Stimulated activated CD8-positive, alpha-beta memory T cell treated with anti-CD3 and anti-CD28 coated beads, Interleukin-7, amount 100 ng/mL, for 48 hours (primary cell): ENCODE measurements around the gene MRPS9.
A peak's percentile ranks its signal among the peaks of the same experiment; 100 is the strongest.

ENCODE experiments used
- DNase-seq, 2 donors: peaks; one replicate each; pipeline ENCODE4 v3.0.0-alpha.2; 2020; ENCODE audit warnings: low read depth in 1 of 2; ENCODE audit errors: extremely low read depth in 1 of 2

The MRPS9 gene

GRCh38 chr2:105037572-105038382 is at the start of gene MRPS9:
Gene MRPS9 (plus strand): TSS chr2:105038069. CDS start chr2:105038093, 24 bp downstream.
- peak; percentile 94 to 97 for DNase-seq

GRCh38 chr2:105005181-105005951 is 32.5 kb upstream of the MRPS9 start:
- DNase-seq: no peak

GRCh38 chr2:105007367-105007766 is 30.5 kb upstream of the MRPS9 start:
- DNase-seq: no peak

- no peak for DNase-seq
These were observed 5.4 kb upstream of the MRPS9 start for GRCh38 chr2:105032476-105032875.

GRCh38 chr2:105034170-105034569 is 3.7 kb upstream of the MRPS9 start:
- no peak for DNase-seq

GRCh38 chr2:105038383-105039061 is 653 bp downstream of the MRPS9 start:
- peak in 1 of 2 donors; percentile 1 for DNase-seq

- DNase-seq: no peak
These were observed 1.7 kb downstream of the MRPS9 start for GRCh38 chr2:105039559-105039958.

GRCh38 chr2:105042189-105042588 is 4.3 kb downstream of the MRPS9 start:
- DNase-seq: no peak

- DNase-seq: no peak
These were observed 14.9 kb downstream of the MRPS9 start for GRCh38 chr2:105052773-105053172.

- no peak for DNase-seq
These were observed 17.7 kb downstream of the MRPS9 start for GRCh38 chr2:105055613-105056012.

GRCh38 chr2:105056245-105056644 is 18.4 kb downstream of the MRPS9 start:
- no peak for DNase-seq

GRCh38 chr2:105057005-105057404 is 19.1 kb downstream of the MRPS9 start:
- no peak for DNase-seq

GRCh38 chr2:105061560-105061959 is 23.7 kb downstream of the MRPS9 start:
- no peak for DNase-seq

- no peak for DNase-seq
These were observed 24.3 kb downstream of the MRPS9 start for GRCh38 chr2:105062158-105062557.

GRCh38 chr2:105068387-105068786 is 30.5 kb downstream of the MRPS9 start:
- no peak for DNase-seq

- no peak for DNase-seq
These were observed 31.0 kb downstream of the MRPS9 start for GRCh38 chr2:105068875-105069274.

GRCh38 chr2:105070010-105070865 is 32.4 kb downstream of the MRPS9 start:
- no peak for DNase-seq

GRCh38 chr2:105071379-105071778 is 33.5 kb downstream of the MRPS9 start:
- no peak for DNase-seq

GRCh38 chr2:105072039-105072438 is 34.2 kb downstream of the MRPS9 start:
- peak; percentile 3 to 15 for DNase-seq

GRCh38 chr2:105073591-105073990 is 35.7 kb downstream of the MRPS9 start:
- no peak for DNase-seq

GRCh38 chr2:105076121-105076520 is 38.3 kb downstream of the MRPS9 start:
- no peak for DNase-seq
